ENCODE results near the gene JOSD1.

- no peak for TF ChIP-seq POLR2A (IDR thresholded peaks at IDR 0.05)
- no peak for TF ChIP-seq CTCF (IDR thresholded peaks at IDR 0.05)
Measured at GRCh38 chr22:38638728-38639127, 62.0 kb downstream of the JOSD1 start.

Data from testis (tissue), 2 donors.